GM11168 (cell line): Measurements from ENCODE around the gene QSOX2.
"Not testable (repeated sequence)": the region's sequence is repeated elsewhere in the genome, so short reads cannot be mapped to it uniquely, and the experiment has no call there.

Experiments used
- in situ Hi-C: fragments of 300-500 bp; cut with MboI; formaldehyde crosslinking; loops from one replicate; pipeline ENCODE4 v1.12.0; 2022; ENCODE audit warnings: low sequenced_read_pairs; ENCODE audit not compliant: unreplicated experiment

The QSOX2 gene

DNA sequence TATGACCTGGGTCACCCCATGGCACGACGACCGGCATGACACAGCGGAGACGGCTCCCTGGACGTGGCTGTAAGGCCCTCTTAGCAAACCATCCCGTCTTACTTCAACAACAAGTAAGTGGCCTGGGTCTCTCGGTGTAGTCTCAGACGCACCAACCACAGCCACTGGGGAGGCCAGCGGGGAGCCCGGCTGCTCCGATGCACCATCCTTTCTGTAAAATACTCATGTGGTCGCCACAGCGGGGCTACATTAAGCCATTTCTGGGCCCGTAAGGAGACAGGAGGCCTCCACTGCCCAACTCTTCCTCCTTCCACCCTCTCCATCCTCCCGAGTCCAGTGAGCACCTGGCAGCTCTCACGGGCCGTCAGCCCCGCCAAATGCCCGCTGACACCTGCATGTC, 4.7 kb downstream of the QSOX2 start:
- in situ Hi-C loops = no loop called here

DNA sequence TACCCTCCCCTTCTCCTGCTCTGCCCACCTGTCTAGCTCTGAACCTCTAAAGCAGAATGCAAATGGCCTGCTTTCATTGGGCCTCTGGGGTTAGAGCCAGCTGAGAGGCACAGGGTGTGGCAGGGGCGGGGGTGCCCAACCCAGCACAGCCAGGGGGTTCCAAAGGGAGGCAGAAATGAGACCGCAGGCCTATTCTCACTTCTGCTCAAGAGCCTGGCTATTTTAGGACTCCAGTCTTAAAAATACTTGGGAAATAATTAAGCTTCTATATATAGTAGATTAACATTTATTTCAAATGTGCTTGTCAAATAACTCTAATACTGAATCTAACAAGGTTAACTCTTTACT, 5.7 kb downstream of the QSOX2 start:
- in situ Hi-C loops = no loop called here

DNA sequence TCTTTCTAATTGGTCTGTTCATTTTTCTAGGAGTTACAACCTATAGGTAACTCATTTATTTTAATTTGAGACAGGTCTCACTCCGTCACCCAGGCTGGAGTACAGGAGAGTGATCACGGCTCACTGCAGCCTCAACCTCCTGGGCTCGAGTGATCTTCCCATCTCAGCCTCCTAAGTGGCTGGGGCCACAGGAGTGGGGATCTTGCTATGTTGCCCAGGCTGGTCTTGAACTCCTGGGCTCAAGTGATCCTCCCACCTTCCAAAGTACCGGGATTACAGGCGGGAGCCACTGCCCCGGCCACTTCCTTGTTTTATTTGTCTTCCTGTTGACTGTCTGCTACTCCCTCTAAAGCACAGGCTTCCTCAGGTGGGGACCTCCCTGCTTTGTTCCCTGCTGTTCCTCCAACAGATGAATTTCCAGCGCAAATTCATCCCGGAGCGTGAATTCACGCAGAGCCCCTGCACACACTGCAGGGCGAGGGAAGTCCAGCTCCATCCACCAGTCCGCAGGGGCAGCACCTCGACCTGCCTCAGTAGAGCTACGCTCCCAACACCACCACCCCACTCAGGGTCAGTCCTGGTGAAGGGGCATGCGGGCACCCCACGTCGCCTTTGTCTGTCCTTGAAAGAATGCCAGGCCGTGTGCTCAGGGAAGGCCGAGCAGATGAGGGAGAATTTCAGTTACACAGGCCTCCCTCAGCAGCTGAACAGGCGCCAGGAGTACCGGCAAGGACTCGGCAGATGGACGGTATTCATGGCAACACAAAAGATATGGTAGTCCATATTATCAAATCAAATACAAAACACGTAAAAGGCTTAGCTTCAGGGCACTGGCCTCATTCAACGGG, 6.3 kb downstream of the QSOX2 start:
- in situ Hi-C loops = no loop called here

DNA sequence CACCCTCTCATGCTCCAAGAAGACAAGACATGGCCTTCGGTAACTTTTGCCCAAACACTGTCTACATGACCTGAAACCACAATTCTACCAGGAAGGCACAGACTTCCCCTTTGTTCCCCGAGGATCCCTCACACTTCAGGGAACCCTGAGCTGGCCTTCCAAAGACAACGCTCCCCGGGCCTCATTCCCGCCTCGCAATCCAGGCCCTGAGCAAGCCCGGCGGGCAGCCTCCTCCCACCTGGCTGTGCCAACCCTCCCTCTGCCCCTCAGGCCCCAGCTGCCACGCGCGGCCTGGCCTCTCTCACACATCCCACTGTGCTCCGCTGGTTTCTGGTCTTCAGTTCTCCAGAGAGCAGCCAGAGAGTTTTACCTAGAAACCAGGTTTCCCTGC, 7.3 kb downstream of the QSOX2 start:
- in situ Hi-C loops = no loop called here

DNA sequence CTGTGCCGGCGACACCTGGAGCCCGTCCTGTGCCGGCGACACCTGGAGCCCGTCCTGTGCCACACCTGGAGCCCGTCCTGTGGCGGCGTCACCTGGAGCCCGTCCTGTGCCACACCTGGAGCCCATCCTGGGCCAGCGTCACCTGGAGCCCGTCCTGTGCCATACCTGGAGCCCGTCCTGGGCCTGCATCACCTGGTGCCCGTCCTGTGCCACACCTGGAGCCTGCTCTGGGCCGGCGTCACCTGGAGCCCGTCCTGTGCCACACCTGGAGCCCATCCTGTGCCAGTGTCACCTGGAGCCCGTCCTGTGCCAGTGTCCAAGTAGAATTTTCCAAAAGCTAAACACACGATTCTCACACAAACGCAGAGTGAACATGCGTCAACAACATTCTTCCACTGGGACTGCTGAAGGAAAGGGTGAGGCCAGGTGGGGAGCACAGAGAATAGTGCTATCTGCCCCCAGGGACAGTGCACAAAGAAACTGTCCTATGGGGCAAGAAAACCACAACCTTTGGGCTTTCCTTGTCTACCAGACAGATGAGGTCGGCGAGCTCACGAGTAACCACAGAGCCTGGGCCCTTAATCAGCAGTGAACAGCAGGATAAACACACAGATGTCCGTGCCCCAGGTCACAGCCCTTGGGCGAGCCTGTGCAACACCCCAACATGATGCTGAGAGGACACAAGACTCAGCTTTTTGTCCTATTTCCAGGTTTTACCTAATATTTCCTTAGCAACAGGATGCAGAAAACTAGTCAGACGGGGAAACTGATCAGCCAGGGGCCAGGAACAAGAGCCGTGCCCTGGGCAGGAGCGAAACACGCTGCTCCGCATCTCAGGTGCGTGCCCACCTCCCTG, 7.9 kb downstream of the QSOX2 start:
- in situ Hi-C loops = no loop called here

DNA sequence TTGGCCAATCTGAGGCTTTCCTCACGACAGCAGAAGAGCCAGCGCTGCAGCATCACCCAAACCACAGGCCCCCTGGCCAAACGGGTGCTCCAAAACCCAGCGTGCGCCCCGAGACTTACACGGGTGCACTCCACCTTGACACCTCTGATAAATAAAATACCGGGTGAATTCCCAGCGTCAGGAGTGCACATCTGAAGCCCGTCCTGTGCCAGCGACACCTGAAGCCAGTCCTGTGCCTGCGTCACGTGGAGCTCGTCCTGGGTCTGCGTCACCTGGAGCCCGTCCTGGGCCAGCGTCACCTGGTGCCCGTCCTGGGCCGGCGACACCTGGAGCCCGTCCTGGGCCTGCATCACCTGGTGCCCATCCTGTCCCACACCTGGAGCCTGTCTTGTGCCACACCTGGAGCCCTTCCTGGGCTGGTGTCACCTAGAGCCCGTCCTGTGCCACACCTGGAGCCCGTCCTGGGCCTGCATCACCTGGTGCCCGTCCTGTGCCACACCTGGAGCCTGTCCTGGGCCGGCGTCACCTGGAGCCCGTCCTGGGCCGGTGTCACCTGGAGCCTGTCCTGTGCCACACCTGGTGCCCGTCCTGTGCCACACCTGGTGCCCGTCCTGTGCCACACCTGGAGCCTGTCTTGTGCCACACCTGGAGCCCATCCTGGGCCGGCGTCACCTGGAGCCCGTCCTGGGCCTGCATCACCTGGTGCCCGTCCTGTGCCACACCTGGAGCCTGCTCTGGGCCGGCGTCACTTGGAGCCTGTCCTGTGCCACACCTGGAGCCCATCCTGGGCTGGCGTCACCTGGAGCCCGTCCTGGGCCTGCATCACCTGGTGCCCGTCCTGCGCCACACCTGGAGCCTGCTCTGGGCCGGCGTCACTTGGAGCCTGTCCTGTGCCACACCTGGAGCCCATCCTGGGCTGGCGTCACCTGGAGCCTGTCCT, 8.9 kb downstream of the QSOX2 start:
- in situ Hi-C loops = not testable (repeated sequence)

DNA sequence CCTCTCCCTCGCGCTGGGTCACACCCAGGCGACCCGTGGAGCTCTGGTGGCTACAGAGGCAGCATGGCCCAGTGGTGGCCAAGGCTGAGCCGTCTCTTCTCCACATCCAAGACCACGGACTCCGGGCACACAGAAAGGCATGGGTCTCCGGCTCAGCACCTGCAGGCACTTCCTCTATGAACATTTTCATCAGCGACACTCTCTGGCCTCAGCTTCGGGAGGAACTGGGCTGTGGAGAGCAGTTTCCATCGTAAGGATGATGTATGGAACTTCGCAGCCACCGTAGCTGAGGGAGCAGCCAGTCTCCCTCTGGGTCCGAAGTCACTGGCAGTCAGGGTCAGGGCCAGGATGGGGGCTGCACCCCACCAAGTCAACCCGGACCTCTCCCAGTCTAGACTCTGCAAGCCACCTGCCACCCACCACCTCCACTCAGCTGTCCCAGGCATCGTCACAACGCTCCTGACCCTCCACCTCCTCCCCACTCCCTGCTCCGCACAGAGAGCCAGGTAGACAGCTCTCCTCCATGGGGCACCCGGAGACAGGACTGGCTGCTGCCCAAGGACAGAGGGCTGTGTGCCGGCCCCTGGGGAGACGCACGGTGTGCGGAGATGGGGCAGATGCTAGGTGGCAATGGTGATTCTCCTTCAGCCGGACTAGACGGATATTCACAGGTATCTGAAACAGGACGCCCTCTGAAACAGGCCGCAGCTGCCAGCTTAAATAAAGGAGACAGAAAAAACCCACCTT, 9.7 kb downstream of the QSOX2 start:
- in situ Hi-C loops = no loop called here

DNA sequence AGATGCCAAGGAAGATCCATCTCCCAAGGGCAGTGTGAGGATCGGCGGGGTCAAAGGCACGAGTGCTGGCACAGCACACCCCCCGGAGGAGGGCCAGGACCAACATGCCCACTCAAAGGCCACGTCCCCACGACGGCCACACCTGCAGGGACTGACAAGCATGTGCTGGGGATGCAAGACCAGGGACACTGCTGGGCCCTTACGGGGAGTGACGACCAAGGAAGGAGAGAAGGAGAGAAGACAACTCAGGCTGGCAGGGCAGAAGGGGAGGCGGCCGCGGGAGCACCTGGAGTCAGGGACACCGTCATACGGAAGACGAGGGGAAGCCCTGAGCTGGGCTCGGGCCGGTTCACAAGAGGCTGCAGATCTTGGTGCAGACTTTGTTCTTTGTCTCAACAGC, 10.4 kb downstream of the QSOX2 start:
- in situ Hi-C loops = no loop called here

DNA sequence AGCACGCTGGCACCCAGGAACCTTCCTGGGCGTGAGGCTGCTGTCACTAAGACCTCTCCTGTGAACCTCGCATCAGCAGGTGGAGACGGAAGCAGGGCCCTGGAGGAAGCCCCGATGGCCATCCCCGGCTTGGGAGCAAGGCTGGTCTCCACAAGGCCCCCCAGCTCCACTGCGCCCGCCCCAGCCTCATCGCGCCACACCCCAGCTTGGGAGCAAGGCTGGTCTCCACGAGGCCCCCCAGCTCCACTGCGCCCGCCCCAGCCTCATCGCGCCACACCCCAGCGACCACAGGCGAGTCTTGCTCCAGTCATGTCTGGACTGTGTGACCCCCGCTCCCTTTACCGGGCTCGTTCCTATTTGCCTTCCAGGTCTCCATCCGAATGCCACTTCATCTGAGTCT, 11.0 kb downstream of the QSOX2 start:
- in situ Hi-C loops = no loop called here

DNA sequence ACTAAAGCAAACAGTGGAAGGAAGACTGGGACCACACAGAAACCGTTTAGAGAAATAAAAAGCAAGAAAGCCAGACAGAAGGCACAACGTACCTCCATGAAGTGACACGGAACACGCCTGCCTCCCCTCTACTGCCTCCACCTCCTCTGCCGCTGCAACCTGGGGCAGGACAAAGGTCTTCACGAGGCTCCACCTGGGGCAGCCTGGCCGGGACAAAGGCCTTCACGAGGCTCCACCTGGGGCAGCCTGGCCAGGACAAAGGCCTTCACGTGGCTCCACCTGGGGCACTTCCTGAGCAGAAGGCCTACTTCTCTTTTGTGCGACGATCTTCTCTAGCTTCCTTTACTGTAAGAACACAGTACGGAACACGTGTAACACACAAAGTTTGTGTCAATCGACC, 11.7 kb downstream of the QSOX2 start:
- in situ Hi-C loops = no loop called here

DNA sequence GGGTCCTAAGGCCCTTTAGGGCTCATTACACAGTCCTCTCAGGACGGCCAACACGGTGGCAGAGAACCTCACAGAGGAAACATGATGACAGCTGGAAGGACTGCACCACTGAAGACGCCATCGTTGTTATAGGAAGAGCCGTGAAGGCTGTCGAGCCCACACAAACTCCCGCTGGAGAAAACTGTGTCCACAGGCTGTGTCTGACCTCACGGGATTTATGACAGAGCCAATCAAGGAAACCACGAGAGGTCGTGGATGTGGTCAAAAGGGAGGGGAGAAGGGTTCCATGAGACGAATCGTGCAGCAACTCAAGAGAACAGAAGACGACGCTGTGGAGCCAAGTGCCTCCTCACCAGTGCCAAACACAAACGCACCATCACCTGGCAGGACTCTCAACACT, 12.2 kb downstream of the QSOX2 start:
- in situ Hi-C loops = no loop called here

DNA sequence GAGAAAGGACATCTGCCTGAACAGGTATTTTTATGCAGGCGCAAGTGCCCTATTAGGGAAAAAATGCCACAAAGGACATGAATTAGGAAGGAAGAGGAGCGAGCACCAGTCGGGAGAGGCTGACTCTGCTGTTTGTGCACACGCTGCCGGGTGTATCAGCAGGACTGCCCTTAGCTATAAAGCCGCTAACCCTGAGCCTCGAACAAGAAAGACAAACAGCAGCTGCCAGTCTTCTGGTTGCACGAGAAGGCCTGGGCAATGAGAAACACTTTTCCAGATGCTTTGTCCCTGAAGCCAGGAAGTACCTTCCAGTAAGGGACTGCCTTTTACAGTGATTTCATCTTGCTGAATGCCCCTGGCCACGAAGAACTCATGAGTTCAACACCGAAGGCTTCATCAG, 12.6 kb downstream of the QSOX2 start:
- in situ Hi-C loops = no loop called here

DNA sequence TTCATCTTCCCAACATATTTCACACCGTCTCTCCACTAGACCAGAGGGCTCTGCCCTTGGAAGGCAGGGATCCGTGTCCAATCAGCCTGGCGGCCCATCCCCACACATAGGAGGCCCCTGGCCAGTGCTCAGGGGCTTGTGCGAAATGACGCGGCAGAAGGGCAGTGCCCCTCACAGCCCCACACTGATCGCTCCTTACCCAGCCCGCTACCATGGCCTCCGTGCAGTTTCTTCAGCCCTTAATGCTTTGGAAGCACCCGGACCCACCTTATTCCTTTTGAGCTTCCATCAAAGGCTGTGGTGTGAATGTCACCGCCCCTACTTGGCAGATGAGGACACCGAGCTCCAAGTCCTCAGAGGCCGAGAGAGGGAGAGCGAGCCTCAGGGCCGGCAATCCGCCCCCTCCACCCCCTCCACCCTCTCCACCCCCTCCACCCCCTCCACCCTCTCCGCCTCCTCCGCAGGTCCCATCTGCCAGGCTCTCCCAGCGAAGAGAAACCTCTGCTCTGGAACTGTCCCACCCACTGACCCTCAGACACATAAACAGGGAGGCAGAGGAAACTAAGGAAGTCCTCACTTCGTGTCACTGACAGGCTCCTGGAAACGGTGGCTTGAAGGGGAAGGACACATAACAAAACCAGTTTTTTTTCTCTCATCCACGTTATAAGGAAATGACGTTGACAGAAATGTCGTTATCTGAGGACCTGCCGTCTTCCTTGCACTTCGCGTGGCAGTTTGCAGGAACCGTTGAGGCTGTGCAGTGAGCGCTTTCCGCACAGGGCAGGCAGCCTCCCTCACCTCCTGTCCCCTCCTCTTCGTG, 13.9 kb downstream of the QSOX2 start:
- in situ Hi-C loops = no loop called here

DNA sequence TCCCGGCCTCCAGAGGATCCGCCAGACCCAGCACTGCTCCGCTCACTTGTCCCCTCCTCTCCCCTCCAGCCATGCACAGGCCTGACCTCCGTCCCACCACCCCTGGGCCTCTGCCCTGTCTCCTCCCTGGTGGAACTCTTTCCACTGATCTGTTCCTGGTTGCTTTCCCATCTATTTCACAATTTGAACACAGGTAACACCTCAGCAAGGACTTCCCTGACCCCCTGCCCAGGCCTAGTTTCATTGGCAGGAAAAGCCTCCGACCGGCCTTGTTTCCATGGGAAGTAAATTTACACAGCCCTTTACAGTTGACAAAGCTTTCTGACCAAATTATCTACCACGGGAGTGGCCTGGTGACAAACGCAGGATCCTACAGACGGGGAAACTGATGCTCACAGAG, 14.8 kb downstream of the QSOX2 start:
- in situ Hi-C loops = no loop called here

DNA sequence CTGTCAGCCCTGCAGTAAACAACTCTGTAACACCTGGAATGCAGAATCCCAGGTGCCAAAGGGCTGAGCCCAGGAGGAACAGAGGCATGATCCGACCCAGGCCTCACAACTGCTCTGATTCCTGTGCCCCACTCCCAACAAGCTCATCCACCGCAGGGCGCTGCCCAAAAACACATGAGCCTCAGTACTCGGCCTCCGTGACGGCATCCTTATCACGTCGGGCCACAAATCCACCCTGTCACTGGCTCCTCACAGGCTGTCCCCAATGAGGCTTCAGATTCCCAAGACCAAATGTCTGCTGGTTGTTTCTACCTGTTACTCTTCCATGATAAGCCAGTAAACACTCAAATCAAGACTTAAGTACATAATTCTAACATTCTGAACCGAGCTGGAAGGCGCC, 15.2 kb downstream of the QSOX2 start:
- in situ Hi-C loops = no loop called here

DNA sequence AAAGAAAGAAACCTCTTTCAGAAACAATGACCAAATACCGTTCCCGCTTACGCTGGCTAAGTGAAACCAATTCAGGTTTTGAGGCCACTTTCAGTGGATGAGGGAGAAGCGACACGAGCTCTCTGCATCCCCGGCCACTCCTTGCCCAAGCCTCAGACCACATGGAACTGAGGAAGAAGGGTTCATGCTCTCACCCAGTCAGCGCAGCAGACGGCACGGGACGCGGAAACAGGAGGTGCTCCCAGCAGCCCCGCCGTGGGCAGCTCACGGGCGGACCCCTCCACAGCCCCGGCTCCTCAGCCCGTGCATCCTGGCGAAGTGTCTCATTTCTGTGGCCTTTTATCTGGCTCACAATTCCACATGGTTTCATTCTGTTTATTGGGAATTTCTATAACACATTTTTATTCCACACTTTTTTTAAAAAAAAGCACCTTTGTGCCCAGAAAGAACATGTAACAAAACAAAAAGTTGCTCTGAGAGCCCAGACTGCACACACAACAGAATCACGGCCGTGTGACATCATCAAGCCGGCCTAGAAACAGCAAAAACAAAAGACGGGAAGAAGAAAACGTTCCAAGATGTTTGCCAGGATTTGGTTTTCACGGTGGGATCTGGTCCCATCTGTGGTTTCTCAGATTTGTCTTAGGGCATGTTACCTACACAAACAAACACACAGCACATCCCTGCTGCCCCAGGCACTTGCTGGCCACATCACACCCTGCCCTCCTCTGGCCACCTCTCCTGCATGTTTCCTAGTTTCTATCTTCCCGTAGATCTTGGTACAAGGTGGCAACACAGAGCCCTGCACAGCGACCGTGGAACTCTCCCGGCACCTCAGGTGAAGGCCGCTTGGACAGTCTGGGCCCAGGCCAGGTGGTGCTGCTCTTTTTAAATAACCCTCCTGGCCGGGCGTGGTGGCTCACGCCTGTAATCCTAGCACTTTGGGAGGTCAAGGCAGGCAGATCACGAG, 16.2 kb downstream of the QSOX2 start:
- in situ Hi-C loops = no loop called here

DNA sequence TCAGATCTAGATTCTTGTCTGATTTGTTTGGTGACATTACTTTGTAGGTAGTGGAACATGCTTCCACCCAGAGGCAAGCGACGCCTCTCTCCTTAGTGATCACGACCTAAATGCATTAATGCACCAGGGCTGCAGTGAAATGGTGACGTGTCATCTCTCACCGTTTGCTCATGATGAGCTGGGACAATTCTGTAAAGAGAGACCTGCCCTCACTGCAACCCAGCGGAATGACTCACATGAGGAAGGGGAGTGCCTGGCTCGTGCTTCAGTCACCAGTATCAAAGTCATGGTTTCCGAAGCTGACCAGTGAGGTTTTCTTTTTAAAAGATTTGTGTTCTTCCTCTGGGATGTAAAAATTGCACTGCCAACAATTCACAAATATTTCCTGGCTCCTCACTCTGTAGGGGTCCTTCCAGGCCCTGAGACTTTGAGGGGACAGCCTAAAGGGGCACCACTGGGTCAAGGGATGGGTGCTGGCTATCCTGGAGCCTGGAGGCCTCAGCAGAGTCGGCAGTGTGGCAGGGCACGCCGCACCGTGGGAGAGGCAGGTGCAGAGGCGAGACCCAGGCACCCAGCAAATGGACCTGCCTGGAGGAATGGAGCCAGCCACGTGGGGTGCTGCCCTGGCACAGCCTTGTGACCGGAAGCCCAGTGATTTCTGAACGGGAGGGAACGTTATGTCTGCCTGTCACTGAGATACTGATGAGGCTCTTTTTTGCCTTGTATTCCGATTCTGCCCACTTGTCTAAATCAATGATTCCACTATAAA, 17.3 kb downstream of the QSOX2 start:
- in situ Hi-C loops = no loop called here
